GM21360 (cell line): ENCODE measurements around the gene HMCN2.

Source experiments
- ATAC-seq: cut with Tn5 transposase; IDR thresholded peaks from one replicate; pipeline ENCODE4 v1.9.1; 2021; ENCODE audit warnings: mild to moderate bottlenecking, moderate library complexity; ENCODE audit not compliant: unreplicated experiment

HMCN2 gene

DNA sequence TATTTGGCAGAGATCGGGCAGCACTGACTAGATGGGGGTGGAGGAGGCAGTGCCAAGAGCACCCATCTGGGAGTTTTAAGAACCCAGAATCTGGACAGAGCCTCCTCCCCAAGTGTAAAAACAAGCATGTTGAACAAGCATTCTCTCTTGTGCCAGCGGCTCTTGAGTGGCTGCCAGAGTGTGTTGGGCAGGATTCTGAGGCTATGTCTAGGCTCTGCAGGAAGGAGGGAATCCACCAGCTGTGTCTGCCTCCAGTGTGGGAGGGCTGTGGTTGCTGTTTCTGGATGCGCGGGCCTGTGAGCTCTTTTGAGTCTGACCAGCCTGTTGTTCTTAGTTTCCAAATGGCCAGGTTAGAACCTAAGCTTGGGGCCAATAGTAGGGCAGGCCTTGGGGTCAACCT, 39.8 kb downstream of the HMCN2 start:
- ATAC-seq, result no peak

DNA sequence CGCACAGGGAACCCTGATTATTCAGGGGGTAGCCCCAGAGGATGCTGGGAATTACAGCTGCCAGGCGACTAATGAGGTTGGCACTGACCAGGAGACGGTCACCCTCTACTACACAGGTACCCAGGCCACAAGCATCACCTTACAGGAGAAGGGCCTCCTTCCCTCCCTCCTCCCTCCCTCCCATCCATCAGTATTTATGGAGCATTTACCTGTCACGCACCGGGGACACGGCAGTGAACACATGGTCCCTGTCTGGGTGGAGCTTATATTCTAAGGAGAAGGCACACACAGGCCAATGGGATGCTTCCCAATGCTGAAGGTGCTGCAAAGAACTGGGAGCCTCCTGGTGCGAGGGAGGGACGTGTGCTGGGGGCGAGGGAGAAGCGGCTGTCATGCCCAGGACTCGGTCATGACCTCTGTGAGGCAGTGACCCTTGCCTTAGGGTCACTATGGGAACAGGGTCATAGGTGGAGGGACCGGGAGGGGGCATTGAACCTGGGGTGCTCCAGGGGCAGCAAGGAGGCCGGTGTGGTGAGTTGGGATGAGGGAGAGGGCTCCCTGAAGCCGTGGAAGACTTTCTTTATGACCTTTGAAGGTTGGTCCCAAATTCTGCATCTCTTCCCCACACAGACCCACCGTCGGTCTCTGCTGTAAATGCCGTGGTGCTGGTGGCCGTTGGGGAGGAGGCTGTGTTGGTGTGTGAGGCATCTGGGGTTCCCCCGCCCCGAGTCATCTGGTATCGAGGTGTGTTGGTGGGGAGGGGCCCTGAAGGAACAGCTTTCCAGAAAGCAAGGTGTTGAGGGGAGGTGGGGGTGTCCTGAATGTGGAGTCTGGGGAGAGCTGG, 41.5 kb downstream of the HMCN2 start:
- ATAC-seq, result no peak

DNA sequence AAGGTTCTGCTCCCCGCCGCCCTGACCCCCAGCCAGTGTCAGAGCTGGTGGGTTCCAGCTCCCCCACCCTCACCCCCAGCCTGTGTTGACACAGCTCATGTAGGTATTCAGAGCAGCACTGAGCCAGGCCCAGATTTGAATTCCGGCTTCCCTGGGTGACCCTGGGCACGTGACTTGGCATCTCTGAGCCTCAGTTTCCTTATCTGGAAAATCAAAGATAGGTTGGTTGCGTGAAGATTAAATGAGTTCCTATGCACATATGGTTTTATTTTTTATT, 42.0 kb downstream of the HMCN2 start:
- ATAC-seq, result no peak

DNA sequence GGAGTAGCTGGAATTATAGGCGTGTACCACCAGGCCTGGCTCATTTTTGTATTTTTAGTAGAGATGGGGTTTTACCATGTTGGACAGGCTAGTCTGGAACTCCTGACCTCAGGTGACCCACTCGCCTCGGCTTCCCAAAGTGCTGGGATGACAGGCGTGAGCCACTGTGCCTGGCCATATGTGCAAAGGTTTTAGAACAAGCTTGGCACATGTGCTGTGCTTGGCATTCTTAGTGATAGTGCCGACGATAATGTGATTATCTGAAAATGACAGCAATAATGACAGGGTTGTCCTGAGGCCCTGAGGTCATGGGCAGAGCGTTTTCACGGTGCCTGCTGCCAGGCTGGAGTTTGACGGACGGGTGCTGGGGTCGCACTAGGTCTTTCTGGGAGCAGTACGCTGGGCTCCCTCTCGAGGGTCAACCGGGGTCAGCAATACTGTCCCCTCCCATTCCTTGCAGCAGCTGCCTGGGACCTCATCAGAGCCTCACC, 42.6 kb downstream of the HMCN2 start:
- no peak for ATAC-seq

DNA sequence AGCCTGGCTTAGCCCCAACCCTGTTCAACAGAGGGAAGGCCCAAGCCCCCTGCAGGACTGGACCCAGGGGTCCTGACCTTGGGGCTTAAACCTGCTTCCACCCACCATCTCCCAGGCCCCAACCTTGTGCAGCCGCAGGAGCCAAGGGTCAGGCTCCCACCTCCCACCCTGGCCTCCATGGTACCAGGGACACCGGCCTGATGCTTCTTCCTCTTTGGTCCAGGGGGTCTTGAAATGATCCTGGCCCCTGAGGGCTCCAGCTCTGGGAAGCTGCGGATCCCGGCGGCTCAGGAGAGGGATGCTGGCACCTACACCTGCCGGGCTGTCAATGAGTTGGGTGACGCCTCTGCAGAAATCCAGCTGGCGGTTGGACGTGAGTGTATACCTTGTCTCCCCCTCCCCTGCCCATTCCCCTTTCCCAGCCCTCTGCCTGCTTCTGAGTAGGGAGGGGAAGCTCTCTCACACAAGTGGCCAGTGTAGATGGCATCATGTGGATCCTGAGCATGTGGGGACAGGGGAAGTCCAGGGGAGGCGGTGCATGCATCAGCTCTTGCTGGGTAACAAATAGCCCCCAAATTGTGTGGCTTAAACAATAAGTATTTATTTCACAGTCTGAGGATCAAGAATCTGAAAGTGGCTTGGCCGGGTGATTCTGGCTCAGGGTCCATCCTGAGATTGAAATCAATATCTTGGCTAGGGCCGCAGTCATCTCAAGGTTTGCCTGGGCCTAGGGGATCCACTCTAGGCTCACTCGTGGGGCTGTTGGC, 44.3 kb downstream of the HMCN2 start:
- no peak for ATAC-seq

DNA sequence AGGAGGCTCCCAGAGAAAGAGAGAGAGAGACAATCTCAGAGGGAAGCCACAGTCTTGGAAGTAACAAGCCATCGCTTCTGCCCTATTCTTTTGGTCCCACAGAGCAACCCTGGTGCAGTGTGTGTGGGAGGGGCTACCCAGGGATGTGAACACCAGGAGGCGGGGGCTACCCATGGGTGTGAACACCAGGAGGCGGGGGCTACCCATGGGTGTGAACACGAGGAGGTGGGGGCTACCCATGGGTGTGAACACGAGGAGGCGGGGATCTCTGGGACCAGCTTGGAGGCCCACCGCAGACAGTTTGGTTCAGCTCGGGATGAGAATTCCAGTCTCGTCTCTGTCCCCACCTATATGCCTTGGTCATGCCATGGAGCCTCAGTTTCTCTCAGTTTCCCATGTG, 44.9 kb downstream of the HMCN2 start:
- no peak for ATAC-seq

DNA sequence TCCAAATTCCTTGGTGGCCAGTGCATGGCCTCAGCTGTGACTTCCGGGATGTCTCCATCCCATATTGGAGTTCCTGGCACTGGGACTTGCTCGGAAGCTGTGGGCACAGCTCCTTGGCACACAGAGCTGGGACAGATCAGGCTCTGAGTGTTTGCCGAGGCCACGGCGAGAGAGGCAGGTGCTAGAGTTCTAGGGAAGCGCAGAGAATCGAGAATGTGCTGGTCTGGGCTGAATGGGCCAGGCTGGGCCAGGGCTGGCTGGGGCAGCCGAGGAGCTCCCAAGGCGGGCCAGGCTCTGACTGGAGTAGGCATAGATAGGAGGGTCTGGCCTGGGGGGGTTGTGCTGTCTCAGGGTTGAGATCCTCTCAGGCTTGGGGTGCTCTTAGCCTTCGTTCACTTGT, 45.4 kb downstream of the HMCN2 start:
- ATAC-seq, result no peak

DNA sequence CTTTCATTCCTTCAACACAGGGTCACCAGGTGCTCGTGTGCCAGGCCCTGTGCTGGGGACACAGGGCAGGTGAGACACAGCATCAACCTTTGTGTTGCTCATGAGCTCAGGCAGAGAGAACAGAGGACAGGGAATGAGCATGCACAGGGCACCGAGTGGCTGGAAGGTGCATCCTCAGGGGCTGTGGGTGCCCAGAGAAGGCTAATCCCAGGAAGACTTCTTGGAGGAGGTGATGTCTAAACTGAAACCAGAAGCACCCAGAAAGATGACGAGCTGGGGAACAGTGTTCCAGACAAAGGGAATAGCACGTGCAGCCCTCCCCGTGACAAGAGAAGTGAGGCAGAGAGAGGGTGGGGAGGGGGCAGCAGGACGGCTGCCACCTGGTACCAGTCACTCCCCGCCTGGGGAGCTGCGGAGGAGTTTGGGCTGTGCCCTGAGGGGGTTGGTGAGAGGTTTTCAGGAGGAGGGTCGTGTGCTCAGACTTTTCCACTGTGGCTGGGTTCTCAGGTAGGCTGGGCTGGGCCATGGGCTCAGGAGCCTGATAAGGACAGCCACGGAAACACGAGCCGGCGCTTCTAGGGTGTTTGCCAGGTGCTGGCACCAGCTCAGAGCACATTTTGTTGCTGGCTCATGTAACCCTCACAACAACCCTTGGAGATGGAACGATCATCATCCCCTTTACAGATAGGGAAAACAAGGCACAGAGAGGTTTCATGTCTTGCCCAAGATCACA, 46.0 kb downstream of the HMCN2 start:
- no peak for ATAC-seq

DNA sequence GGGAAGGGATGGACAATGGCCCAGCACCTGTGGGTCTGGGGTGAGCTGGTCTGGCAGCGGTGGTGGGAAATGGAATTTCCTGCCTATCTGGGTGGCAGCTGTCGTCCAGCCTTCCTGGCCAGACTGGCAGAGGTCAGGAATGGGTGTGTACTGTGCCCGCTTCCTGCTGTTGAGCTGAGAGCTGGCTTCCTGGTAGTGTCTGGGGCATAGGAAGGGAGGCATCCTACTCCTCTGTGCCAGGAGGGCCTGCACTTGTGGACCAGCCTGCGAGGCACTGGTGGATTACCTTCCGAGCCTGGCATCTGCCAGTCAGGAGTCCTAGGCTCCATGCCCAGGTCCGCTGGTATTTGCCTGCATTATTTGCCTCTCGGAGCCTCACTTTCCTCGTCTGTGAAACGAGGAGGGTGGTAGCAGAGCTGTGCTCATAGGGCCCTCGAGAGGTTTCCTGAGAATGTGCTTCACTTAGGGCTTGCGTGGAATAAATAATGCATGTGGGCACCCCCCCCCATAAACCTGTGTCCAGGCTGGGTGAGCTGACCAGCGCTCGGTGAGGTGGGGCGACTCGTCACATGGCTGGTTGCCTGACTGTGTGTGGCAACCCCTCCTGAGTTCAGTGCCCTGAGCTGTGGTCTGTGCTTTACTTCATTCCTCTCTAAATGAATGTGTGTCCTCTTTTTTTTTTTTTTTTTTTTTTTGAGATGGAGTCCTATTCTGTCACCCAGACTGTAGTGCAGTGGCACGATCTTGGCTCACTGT, 47.7 kb downstream of the HMCN2 start:
- no peak for ATAC-seq

DNA sequence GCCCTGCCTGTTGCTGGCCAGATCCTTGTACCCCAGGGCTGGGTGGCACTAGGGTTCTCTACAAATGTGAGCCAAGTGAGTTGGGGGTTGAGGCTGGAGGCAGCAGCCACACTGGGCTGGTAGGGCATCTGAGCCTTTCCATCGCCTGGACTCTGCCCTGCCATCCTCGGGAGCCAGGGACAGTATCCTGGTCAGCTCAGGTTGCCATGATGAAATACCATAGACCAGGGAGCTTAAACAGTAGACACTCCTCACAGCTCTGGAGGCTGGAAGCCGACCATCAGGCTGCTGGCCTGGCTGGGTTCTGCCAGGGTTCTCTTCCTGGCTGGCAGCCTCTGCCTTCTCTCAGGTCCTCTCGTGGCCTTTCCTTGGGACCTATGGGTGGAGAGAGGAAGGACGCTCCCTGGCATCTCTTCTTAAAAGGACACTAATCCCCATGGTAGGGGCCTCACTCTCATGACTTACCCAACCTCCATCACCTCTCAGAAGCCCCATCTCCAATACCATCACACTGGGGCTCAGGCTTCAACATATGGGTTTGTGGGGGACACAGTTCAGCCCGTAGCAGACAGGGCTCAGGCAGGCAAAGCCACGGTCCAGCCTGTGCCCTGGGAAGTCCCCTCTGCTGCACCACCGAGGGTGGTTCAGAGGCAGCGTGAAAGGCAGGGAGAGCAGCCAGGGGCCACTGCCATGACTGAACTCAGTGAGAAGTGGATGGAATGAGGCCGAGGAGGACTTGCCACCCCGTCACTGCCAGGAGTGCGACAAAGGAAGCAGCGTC, 50.1 kb downstream of the HMCN2 start:
- no peak for ATAC-seq

DNA sequence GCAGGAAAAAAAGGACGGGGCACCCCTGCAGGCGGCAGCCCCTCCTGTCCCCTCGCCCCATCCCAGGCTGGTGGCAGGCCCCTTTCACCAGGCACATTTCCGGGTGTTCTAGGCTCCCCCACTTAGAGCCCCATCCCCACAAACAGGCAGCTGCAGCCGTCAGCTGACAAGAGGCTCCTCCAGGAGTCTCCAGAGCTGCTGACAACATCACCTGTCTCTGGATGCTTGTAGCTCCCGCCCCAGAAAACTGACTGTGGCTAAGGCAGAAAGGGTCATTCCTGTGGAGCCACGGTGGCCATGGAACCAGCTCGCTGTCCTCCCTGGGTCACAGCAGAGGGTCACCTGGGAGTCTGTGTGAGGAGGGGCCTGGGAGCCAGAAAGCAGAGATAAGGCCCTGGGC, 50.9 kb downstream of the HMCN2 start:
- ATAC-seq, result no peak

DNA sequence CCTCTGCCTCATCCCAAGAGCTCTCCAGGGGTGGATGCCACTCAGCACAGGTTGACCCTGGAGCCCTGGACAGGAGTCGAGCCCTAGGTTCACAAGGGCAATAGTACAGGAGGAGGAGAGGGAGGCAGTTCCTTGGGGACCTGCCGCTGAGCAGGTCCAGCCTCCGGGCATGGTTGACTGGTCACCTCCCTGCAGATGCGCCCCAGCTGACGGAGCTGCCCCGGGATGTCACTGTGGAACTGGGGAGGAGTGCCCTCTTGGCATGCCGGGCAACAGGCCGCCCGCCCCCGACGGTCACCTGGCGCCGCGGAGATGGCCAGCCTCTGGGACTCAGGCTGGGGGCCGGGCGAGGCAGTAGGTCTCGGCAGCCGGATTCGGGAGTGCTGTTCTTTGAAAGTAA, 53.7 kb downstream of the HMCN2 start:
- ATAC-seq, result no peak

DNA sequence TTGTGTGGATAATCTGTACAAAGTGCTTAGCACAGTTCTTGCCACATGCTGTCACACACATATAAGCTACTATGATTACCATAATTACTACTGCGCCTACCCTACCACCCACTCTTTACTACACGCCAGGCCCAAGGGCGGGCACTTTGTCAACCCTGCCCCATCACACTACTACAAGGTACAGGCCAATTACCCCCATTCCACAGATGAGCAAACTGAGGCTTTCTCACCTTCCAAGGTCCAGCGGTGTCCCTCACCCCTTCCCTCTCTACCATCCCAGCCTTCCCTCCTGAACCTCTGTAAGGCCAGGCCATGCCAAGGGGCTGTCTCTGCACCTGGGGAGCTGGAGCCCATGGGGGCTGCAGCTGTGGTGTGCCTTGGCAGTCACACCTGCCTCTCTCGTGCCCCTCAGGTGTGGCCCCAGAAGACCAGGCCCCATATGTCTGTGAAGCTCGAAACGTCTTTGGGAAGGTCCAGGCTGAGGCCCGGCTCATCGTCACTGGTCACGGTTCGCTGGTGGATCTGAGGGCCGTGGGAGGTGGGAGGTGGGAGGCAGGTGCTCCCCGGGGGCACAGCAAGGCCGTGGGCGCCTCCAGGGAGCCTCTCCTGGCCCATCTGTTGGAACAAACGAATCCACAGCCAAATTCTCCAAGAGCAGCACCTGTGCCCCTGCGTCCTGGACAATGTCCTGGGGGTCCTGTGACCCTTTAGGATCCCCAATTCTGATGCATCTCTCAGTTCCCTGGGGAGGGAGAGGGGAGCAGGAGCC, 54.6 kb downstream of the HMCN2 start:
- no peak for ATAC-seq

DNA sequence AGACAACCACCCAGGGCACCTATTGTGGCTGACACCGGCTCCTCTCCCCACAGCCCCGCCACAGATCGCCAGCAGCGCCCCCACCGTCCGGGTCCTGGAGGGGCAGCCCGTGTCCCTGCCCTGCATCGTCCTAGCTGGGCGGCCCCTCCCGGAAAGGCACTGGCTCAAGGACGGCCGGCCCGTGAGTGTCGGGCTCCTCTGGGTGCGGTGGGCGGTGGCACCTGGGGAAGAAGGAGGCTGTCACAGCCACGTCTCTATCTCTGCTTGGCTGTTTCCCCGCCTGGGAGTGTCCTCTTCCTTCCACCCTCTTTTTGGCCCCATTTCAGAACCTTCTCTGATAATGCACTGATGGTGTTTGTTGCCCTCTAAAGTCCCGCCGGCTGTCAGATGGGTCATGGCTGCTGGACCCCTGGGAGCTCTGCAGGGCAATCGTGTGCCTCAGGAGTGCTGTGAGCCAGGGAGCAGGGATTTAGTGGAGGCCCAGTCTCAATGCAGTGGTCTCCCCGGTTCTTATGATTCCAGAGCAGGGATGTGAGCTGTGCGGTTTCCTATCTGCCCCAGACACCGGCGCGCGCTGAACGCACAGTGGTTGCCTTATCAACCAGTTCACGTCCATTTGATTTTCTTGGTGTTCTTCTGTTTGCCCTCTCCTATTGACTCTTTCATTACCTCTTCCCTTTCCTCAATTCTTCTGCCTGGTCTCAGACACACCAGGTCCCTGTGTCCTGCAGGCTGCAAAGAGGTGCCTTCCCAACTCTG, 55.3 kb downstream of the HMCN2 start:
- no peak for ATAC-seq

DNA sequence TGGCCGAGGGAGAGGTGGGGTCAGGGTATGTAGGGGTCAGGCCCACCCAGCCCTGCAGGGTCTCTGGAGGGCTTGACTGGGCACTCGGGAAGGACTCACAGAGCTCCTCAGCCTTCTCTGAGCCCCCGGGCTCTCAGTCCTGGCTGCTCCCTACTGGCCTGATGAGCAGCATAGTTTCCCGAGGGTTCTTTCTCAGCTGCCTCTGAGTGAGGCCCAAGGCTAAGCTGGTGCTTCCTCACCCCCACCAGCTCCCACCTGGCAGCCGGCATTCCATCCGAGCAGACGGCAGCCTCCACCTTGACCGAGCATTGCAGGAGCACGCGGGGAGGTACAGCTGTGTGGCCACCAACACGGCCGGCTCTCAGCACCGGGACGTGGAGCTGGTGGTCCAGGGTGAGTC, 56.0 kb downstream of the HMCN2 start:
- no peak for ATAC-seq

DNA sequence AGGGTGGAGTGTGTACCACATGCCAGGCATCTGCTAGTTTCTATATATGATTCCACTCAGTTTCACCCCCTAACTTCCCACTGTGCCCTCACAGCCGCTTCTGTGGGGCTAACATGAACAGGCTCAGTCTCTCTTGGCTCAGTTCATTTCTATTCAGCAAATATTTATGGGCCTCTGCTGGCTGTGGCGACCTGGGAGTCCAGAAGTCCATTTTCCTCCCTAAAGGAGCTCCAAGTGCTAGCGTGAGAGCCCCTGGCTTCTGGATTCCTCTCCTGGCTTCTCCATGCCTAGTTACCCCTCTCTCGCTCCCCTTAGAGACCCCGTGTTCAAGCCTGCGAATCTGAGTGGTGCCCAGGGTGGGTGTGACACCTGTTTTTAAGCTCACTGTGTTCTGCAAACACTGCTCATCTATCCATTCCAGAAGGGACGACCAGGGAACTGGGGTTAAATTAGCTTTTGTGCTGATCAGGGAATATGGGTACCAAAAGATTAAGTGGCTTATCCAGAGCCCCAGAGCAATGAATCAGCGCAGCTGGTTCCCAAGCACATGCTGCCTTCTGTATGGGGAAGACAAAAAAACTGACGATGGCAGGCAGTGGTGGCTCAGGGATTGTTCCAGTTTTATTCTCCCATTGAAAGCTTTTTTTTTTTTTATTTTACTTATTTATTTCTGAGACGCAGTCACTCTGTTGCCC, 57.6 kb downstream of the HMCN2 start:
- no peak for ATAC-seq

DNA sequence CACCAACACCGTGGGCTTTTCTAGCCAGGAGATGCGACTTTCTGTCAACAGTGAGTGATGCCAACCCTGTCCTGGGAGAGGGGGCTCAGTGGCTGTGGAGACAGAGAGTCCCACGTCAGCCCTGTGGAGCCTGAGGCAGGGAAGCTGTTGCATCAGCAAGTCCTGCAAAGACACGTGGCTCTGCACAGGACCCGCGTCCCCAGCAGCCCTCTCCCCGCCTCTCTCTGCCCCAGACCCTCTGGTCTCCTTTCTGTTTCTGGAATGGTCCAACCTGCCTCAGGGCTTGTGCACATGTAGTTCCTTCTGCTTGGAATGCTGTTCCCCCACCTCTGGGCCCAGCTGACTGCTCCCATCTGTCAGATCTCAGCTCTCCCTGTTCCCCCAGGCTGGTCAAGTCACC, 60.4 kb downstream of the HMCN2 start:
- no peak for ATAC-seq

DNA sequence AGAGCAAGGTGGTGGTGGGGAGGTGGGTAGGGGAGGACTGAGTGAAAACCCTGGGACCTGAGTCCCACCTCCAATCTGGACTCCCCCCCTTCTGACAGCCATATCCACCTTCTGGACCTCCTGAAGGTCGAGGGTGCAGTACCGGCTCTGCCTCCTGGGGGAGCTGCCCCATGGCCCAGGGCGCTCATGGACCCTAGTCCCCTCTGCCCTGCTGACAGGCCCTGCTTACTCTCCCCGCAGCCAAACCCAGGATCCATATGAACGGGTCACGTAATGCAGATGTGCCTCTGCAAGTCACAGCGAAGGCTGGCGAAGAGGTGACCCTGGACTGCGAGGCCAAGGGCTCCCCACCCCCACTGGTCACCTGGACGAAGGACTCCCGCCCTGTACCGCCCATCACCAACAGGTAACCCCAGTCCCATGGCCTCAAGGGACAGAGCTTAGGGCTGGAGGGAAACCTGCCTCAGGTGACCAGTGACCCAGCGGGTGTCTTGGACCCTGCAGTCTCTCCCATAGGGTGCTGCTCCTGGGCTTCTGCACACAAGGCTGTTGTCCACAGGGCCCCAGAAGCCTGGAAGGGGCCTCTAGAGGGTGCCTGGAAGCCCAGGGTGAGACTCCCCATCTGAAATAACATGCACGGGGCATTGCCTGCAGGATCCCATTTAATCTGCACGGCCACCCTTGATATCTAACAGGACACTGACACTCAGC, 61.7 kb downstream of the HMCN2 start:
- no peak for ATAC-seq
